Epithelial cell of esophagus (primary cell): ENCODE measurements around the gene CHMP2A.

Source experiments
- DNase-seq: peaks from one replicate; pipeline ENCODE4 v3.0.0; 2010; ENCODE audit warnings: low read depth
- H3K4me3 ChIP-seq: 2 replicates; pipeline ENCODE4 v1.5.1; 2011; ENCODE audit warnings: mild to moderate bottlenecking, low read length, control low read depth
- TF ChIP-seq, protein P1 (sequence below): IDR thresholded peaks from 2 replicates; pipeline ENCODE4 v1.5.1; 2011; ENCODE audit warnings: low read depth, mild to moderate bottlenecking, low read length, control low read depth, inconsistent platforms; ENCODE audit not compliant: insufficient read depth; ENCODE audit errors: missing control alignments

CHMP2A gene

GRCh38 chr19:58538257-58539168 lies 16.4 kb downstream of the CHMP2A start:
- TF ChIP-seq, protein P1, sequence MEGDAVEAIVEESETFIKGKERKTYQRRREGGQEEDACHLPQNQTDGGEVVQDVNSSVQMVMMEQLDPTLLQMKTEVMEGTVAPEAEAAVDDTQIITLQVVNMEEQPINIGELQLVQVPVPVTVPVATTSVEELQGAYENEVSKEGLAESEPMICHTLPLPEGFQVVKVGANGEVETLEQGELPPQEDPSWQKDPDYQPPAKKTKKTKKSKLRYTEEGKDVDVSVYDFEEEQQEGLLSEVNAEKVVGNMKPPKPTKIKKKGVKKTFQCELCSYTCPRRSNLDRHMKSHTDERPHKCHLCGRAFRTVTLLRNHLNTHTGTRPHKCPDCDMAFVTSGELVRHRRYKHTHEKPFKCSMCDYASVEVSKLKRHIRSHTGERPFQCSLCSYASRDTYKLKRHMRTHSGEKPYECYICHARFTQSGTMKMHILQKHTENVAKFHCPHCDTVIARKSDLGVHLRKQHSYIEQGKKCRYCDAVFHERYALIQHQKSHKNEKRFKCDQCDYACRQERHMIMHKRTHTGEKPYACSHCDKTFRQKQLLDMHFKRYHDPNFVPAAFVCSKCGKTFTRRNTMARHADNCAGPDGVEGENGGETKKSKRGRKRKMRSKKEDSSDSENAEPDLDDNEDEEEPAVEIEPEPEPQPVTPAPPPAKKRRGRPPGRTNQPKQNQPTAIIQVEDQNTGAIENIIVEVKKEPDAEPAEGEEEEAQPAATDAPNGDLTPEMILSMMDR, result no peak
- DNase-seq, result no peak
- peak overlapping the region; percentile 23 for H3K4me3 ChIP-seq

DNA sequence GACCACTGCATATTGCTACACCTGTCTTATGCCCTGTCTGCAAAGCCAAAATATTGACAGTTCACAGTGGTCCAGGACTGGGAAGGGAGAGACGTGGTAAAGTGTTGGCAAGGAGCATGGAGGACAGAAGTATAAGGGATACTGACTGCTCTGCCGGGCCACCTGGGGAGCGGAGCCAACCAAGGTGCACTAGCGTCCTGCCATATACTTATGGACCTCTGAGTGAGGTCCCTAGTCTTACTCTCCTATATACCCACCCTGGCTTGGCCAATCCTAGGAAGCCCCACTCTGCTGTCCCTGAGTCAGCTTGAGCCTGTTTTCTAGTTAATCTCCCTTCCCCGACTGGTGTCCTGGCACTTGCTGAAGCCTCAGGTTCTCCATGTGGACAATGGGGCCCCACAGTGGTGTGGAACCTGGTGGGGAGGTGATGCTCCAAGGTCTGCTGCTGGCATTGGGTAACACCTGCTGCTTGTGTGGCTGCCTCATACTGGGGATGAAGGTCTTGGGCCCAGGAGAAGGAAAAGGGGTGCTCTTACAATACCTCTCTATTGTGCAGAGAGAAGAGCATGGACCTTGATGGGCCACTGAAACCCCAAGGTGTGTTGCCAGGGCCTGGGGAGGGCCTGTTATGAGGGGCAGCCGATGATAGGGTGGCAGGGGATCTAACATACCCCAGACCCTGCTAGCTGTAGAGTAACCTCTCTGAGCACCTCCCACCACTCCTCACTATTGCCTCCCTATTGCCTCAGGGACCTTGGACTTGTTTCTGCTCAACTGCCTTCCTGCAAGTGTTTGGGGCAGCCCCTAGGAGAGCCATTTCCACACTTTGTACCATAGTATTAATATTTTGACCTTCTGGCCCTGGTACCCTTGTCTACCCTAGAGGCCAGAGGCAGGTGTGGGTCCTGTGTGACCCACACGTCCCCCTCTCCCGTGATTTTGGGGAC lies 17.8 kb downstream of the CHMP2A start:
- TF ChIP-seq, protein P1, result no peak
- no peak overlapping the region for H3K4me3 ChIP-seq
- no peak for DNase-seq

GRCh38 chr19:58535857-58536256 lies 19.0 kb downstream of the CHMP2A start:
- TF ChIP-seq, protein P1, result no peak
- H3K4me3 ChIP-seq, result no peak overlapping the region
- DNase-seq, result no peak

DNA sequence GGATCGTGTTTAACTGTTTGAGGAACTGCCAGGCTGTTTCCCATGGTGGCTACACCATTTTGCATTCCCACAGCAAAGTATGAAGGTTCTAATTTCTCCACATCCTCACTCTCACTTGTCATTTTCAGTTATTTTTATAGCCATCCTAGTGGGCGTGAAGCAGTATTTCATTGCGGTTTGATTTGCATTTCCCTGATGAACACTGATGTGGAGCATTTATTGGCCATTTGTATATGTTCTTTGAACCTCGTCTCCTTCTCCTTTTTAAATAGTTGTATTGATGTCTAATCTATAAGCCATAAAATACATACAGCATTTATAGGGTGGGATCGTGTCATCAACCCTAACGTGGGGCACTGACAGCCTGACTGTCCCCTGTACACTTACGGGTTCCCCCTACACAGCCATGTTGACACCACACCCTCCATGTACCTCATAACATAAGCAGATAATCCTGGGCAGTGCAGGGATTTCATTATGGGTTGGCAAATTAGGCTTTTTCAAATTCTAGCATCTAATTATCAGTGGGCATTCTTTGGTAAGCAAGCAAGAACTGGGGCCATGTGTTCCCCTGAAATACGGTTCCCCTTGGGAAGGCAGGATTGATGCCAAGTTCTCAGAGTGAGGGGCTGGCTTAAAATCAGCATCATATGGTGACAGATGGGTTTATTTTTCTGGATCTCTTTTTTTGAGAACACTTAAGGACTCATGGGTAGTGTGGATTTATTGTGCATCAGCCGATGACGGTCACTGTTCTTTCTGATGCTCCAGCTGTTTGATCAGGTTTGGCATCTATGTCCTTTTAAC lies 23.7 kb downstream of the CHMP2A start:
- TF ChIP-seq, protein P1, result no peak
- no peak overlapping the region for H3K4me3 ChIP-seq
- DNase-seq, result no peak

GRCh38 chr19:58529405-58529804 lies 25.5 kb downstream of the CHMP2A start:
- TF ChIP-seq, protein P1, result no peak
- no peak for DNase-seq
- H3K4me3 ChIP-seq, result no peak overlapping the region

DNA sequence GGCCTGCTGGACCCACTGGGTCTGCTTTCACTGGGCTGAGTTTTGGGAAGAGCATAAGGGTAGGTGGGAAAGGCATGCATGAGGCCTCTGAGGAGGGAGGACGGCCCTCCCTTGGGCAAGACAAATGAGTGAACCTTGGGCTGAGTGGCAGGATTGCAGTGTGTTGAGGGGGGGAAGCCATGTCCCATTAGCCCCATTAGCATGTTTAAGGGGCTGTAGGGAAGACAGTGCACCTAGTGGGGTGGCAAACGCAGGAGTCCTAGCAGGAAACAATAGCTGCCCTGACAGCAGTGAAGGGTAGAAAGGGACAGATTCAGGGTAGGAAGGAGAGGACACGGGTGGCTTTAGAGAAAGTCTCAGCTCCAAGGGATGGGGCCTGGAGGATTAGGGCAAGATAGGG lies 32.2 kb downstream of the CHMP2A start:
- no peak overlapping the region for H3K4me3 ChIP-seq
- no peak for DNase-seq
- TF ChIP-seq, protein P1, result no peak
